Glutamatergic neuron (in vitro differentiated cells): Measurements from ENCODE around the gene POU1F1. TPM values are rescaled to one million over a fixed set of nuclear protein-coding genes. Genes with fewer than 3 reads are reported as not detected.

ENCODE experiments used
- DNase-seq: peaks from one replicate; pipeline ENCODE4 v3.0.0; 2022
- H3K27ac Mint-ChIP-seq: one replicate; pipeline ENCODE4 v1.8.0; 2020; ENCODE audit warnings: mild to moderate bottlenecking, mixed read lengths, inconsistent platforms; ENCODE audit not compliant: unreplicated experiment
- H3K27me3 Mint-ChIP-seq: one replicate; pipeline ENCODE4 v1.8.0; 2020; ENCODE audit warnings: mild to moderate bottlenecking, moderate library complexity, mixed read lengths, inconsistent platforms; ENCODE audit not compliant: unreplicated experiment
- H3K36me3 Mint-ChIP-seq: one replicate; pipeline ENCODE4 v1.8.0; 2020; ENCODE audit warnings: mild to moderate bottlenecking, mixed read lengths, inconsistent platforms; ENCODE audit not compliant: unreplicated experiment
- H3K4me1 Mint-ChIP-seq: one replicate; pipeline ENCODE4 v1.8.0; 2020; ENCODE audit warnings: mild to moderate bottlenecking, low read depth, mixed read lengths, inconsistent platforms; ENCODE audit not compliant: unreplicated experiment
- H3K4me3 Mint-ChIP-seq: one replicate; pipeline ENCODE4 v1.8.0; 2020; ENCODE audit warnings: mild to moderate bottlenecking, mixed read lengths, inconsistent platforms; ENCODE audit not compliant: unreplicated experiment
- H3K9me3 Mint-ChIP-seq: one replicate; pipeline ENCODE4 v1.8.0; 2020; ENCODE audit warnings: mild to moderate bottlenecking, moderate library complexity, mixed read lengths, inconsistent platforms; ENCODE audit not compliant: unreplicated experiment
- total RNA-seq: library from RNA; stranded (reverse); fragmentation: NEBNext Ultra II Directional; extraction: Animal tissue kit (Norgen Biotek cat#: 25700); gene quantifications from one replicate; pipeline ENCODE4 v1.2.1, GENCODE V29; 2021; ENCODE audit not compliant: unreplicated experiment
- TF ChIP-seq, protein P1 (sequence below): fragments of 200-600 bp; sonication (generic); IDR thresholded peaks from one replicate; pipeline ENCODE4 v1.5.0; 2021; ENCODE audit not compliant: partially characterized antibody, unreplicated experiment

POU1F1 gene
- total RNA-seq, 1 donor from 2014 or later, result not detected

- H3K4me1 Mint-ChIP-seq, result peaks cover 4% of the 10 kb centered on the region
Observed at GRCh38 chr3:87227835-87228144, 48.6 kb downstream of the POU1F1 start.

DNA sequence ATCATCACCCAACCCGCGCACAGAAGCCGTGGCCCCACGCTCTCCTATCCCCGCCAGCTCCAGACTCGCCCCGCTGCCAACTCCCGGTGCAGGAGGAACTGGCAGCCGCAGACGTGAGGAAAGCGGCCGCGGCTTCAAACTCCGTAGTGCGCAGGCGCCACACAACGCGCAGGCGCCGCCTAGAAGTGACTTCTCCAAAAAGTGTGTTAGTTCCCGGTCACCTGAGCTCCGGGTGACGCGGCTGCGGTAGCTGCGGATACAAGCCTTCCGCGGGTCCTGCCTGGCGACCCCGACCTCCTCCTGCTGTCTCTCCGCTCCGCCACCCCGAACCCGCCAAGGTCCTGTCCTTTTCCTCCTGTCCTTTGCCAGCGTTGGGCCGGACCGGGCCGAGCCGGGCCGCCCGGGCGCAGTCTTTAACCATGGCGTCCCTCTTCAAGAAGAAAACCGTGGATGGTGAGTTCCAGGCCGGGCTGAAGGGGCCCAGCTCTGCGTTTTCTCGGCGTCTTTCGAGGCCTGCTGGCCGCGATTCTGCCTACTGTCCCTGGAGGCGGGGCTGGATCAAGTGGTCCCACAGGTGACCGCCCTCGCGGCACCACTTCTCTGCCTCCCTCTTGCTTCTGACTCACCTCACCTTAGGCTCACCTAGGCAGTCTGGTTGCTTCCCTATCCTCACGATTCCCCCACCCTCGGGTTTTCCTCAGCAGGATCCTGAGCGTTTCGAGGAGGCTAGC, 49.1 kb downstream of the POU1F1 start, which contains the start of gene CHMP2B:
TSS of gene CHMP2B (plus strand) at position 206 of the 731 bp plus-strand sequence. CDS start at position 420, 214 bp downstream.
- Mint-ChIP-seq H3K27me3 (peaks cover 5% of the 10 kb centered on the region), H3K27ac (peak within 1 kb of the TSS; percentile 75), H3K36me3 (no peaks in the 10 kb centered on the region), H3K9me3 (peaks cover 1% of the 10 kb centered on the region), H3K4me3 (peak within 1 kb of the TSS; percentile 96), H3K4me1 (peaks cover 4% of the 10 kb centered on the region)
- TF ChIP-seq, protein P1, sequence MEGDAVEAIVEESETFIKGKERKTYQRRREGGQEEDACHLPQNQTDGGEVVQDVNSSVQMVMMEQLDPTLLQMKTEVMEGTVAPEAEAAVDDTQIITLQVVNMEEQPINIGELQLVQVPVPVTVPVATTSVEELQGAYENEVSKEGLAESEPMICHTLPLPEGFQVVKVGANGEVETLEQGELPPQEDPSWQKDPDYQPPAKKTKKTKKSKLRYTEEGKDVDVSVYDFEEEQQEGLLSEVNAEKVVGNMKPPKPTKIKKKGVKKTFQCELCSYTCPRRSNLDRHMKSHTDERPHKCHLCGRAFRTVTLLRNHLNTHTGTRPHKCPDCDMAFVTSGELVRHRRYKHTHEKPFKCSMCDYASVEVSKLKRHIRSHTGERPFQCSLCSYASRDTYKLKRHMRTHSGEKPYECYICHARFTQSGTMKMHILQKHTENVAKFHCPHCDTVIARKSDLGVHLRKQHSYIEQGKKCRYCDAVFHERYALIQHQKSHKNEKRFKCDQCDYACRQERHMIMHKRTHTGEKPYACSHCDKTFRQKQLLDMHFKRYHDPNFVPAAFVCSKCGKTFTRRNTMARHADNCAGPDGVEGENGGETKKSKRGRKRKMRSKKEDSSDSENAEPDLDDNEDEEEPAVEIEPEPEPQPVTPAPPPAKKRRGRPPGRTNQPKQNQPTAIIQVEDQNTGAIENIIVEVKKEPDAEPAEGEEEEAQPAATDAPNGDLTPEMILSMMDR, result no peak
- peak; percentile 92 for DNase-seq

More at GRCh38 chr3:87227835-87228144, 48.6 kb downstream of the POU1F1 start:
- DNase-seq, result no peak
- Mint-ChIP-seq H3K27me3 (peaks cover 5% of the 10 kb centered on the region), H3K36me3 (no peaks in the 10 kb centered on the region), H3K27ac (no peak overlapping the region), H3K4me3 (peak overlapping the region; percentile 96), H3K9me3 (peaks cover 1% of the 10 kb centered on the region)
- TF ChIP-seq, protein P1, result no peak

GRCh38 chr3:87225659-87226058, 50.7 kb downstream of the POU1F1 start:
- Mint-ChIP-seq H3K36me3 (no peaks in the 10 kb centered on the region), H3K27me3 (peaks cover 5% of the 10 kb centered on the region), H3K4me1 (peaks cover 4% of the 10 kb centered on the region), H3K4me3 (peak overlapping the region; percentile 28), H3K9me3 (peaks cover 1% of the 10 kb centered on the region), H3K27ac (no peak overlapping the region)
- TF ChIP-seq, protein P1, result no peak
- DNase-seq, result no peak

GRCh38 chr3:87219611-87220010, 56.8 kb downstream of the POU1F1 start:
- H3K4me3 Mint-ChIP-seq, result no peak overlapping the region
- H3K4me1 Mint-ChIP-seq, result no peaks in the 10 kb centered on the region
- no peaks in the 10 kb centered on the region for H3K9me3 Mint-ChIP-seq
- TF ChIP-seq, protein P1, result no peak
- no peaks in the 10 kb centered on the region for H3K27me3 Mint-ChIP-seq
- no peaks in the 10 kb centered on the region for H3K36me3 Mint-ChIP-seq
- DNase-seq, result no peak
- no peak overlapping the region for H3K27ac Mint-ChIP-seq

- Mint-ChIP-seq H3K27ac (no peak overlapping the region), H3K9me3 (no peaks in the 10 kb centered on the region), H3K36me3 (no peaks in the 10 kb centered on the region), H3K4me1 (no peaks in the 10 kb centered on the region), H3K27me3 (no peaks in the 10 kb centered on the region), H3K4me3 (no peak overlapping the region)
- TF ChIP-seq, protein P1, result no peak
- no peak for DNase-seq
Observed at GRCh38 chr3:87218560-87218959, 57.8 kb downstream of the POU1F1 start.
